ENCODE measurements around the gene SLC22A1.

DNA sequence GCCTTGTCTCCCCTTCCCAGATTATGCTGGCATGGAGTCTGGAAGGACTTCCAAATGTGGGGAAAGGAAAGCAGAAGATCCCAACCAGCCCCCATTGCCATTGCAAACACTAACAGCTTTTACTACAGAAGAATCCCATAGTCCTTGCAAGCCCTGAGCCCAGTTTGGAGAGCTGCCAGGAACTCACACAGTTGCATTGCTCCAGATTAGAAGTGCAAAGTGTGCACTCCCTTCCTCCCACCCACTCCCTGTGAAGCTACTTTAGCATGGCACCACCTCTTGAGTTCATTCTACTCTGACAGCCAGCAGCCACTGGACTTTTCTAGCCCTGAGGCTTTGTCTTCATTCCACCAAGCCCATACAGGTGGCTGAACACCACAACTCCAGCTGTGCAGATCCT, 69.4 kb downstream of the SLC22A1 start:
- TF ChIP-seq, protein P1, sequence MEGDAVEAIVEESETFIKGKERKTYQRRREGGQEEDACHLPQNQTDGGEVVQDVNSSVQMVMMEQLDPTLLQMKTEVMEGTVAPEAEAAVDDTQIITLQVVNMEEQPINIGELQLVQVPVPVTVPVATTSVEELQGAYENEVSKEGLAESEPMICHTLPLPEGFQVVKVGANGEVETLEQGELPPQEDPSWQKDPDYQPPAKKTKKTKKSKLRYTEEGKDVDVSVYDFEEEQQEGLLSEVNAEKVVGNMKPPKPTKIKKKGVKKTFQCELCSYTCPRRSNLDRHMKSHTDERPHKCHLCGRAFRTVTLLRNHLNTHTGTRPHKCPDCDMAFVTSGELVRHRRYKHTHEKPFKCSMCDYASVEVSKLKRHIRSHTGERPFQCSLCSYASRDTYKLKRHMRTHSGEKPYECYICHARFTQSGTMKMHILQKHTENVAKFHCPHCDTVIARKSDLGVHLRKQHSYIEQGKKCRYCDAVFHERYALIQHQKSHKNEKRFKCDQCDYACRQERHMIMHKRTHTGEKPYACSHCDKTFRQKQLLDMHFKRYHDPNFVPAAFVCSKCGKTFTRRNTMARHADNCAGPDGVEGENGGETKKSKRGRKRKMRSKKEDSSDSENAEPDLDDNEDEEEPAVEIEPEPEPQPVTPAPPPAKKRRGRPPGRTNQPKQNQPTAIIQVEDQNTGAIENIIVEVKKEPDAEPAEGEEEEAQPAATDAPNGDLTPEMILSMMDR (IDR thresholded peaks at IDR 0.05) = no peak
- no peak for TF ChIP-seq POLR2A (IDR thresholded peaks at IDR 0.05)
